B cell (primary cell): ENCODE data around the gene BSDC1. TPM values are rescaled to one million over a fixed set of nuclear protein-coding genes. Genes with fewer than 3 reads are reported as not detected.

Experiments used
- ATAC-seq: fragments of 200-7000 bp; cut with Tn5 transposase; one replicate; pipeline ENCODE4 v1.10.0; 2021; ENCODE audit warnings: low read depth, mild to moderate bottlenecking, moderate number of reproducible peaks, moderate library complexity
- CTCF ChIA-PET: fragments of 350-600 bp; sonication (Branson Sonifier 250); formaldehyde crosslinking; loops from one replicate; lab custom pipeline; 2021; ENCODE audit warnings: antibody characterized with exemption, inconsistent platforms; lab: Charles Lee
- POLR2A ChIA-PET: fragments of 350-600 bp; sonication (Branson Sonifier 250); formaldehyde crosslinking; loops from one replicate; lab custom pipeline; 2021; ENCODE audit warnings: antibody characterized with exemption; lab: Charles Lee
- DNase-seq: peaks from one replicate; pipeline ENCODE4 v3.0.0; 2013
- H2AFZ ChIP-seq: 2 replicates; pipeline ENCODE4 v1.6.1; 2012; ENCODE audit warnings: mild to moderate bottlenecking, low read depth, low read length; ENCODE audit not compliant: insufficient read depth, poor library complexity, severe bottlenecking
- H3K27ac ChIP-seq, 2 donors: 1 replicate in 1 of 2; 2 replicates in 1 of 2; pipeline ENCODE4 v1.5.1; 2012 to 2013; ENCODE audit warnings: low read length in 2 of 2, mild to moderate bottlenecking in 2 of 2, moderate library complexity in 1 of 2
- H3K27me3 ChIP-seq, 4 experiments: fragments of 200-600 bp in 1 of 4; sonication (generic) in 1 of 4; replicated peaks in 1 of 4; 1 replicate in 2 of 4; 2 replicates in 2 of 4; pipeline versions ENCODE4 v1.6.1 to v1.7.0; 2013 to 2016; ENCODE audit warnings: low read length in 3 of 4, mild to moderate bottlenecking in 2 of 4, mixed read lengths in 1 of 4, moderate library complexity in 1 of 4; ENCODE audit not compliant: insufficient read depth in 4 of 4, control insufficient read depth in 3 of 4; ENCODE audit errors: control extremely low read depth in 1 of 4
- H3K36me3 ChIP-seq, 2 experiments: replicated peaks in 1 of 2; 1 replicate in 1 of 2; 2 replicates in 1 of 2; pipeline versions ENCODE4 v1.6.1 to v1.7.1; 2013; ENCODE audit warnings: low read length in 1 of 2; ENCODE audit not compliant: insufficient read depth in 2 of 2, control insufficient read depth in 1 of 2; ENCODE audit errors: control extremely low read depth in 1 of 2, extremely low read depth in 1 of 2
- H3K4me1 ChIP-seq, 2 donors: fragments of 200-600 bp in 1 of 2; sonication (generic) in 1 of 2; 1 replicate in 1 of 2; 2 replicates in 1 of 2; pipeline versions ENCODE4 v1.5.1 to v1.6.1; 2013 to 2017; ENCODE audit warnings: low read length in 2 of 2; ENCODE audit not compliant: control insufficient read depth in 2 of 2, insufficient read depth in 2 of 2
- H3K4me2 ChIP-seq: replicated peaks from 2 replicates; pipeline ENCODE3; 2012; ENCODE audit warnings: mild to moderate bottlenecking, low read depth, low read length; ENCODE audit not compliant: poor library complexity, severe bottlenecking
- H3K4me3 ChIP-seq, 5 experiments: fragments of 200-600 bp in 1 of 5; sonication (generic) in 1 of 5; 1 replicate in 3 of 5; 2 replicates in 2 of 5; pipeline versions ENCODE4 v1.5.1 to v1.7.0; 2011 to 2016; ENCODE audit warnings: low read length in 4 of 5, mild to moderate bottlenecking in 4 of 5, low read depth in 2 of 5, control low read depth in 1 of 5, moderate library complexity in 1 of 5; ENCODE audit not compliant: insufficient read depth in 1 of 5; ENCODE audit errors: control extremely low read depth in 1 of 5, extremely low read depth in 1 of 5
- H3K79me2 ChIP-seq: fragments of 200-600 bp; sonication (generic); one replicate; pipeline ENCODE4 v1.6.0; 2016; ENCODE audit warnings: low read length; ENCODE audit not compliant: control insufficient read depth, insufficient read depth
- H3K9ac ChIP-seq: fragments of 200-600 bp; sonication (generic); 2 replicates; pipeline ENCODE4 v1.6.1; 2017; ENCODE audit warnings: mild to moderate bottlenecking, low read length, moderate library complexity
- H3K9me3 ChIP-seq, 3 donors: one replicate each; pipeline versions ENCODE4 v1.6.1 to v1.7.1; 2013; ENCODE audit warnings: low read length in 2 of 3; ENCODE audit not compliant: control insufficient read depth in 2 of 3, insufficient read depth in 1 of 3; ENCODE audit errors: control extremely low read depth in 1 of 3
- H4K20me1 ChIP-seq: 2 replicates; pipeline ENCODE4 v1.6.0; 2012; ENCODE audit warnings: mild to moderate bottlenecking, low read length; ENCODE audit not compliant: insufficient read depth, control insufficient read depth, poor library complexity, severe bottlenecking
- H3K27ac Mint-ChIP-seq: one replicate; pipeline ENCODE4 v1.8.0; 2021; ENCODE audit warnings: mixed read lengths
- H3K27me3 Mint-ChIP-seq: one replicate; pipeline ENCODE4 v1.8.0; 2021; ENCODE audit warnings: mixed read lengths
- H3K4me1 Mint-ChIP-seq: one replicate; pipeline ENCODE4 v1.8.0; 2021; ENCODE audit warnings: mixed read lengths
- H3K4me3 Mint-ChIP-seq: one replicate; pipeline ENCODE4 v1.8.0; 2021; ENCODE audit warnings: mixed read lengths
- H3K9me3 Mint-ChIP-seq: one replicate; pipeline ENCODE4 v1.8.0; 2022; ENCODE audit warnings: mixed read lengths; ENCODE audit not compliant: insufficient read depth
- EZH2 ChIP-seq: IDR thresholded peaks from 2 replicates; pipeline ENCODE4 v1.6.1; 2012; ENCODE audit warnings: borderline replicate concordance, low read depth, mild to moderate bottlenecking, moderate library complexity, low read length; ENCODE audit not compliant: insufficient read depth, poor library complexity, severe bottlenecking
- WGBS: methylation state at CpG from one replicate; pipeline ENCODE4 v1.1.5; 2013; ENCODE audit warnings: missing lambda C conversion rate; ENCODE audit not compliant: insufficient coverage; 5-methylcytosine and 5-hydroxymethylcytosine counted together
- intact Hi-C: fragments of 100-400 bp; cut with micrococcal nuclease; formaldehyde crosslinking; loops from one replicate; pipeline ENCODE4 v1.10.0; 2022
- polyA plus RNA-seq: library from polyadenylated mRNA; depleted of rRNA; stranded (reverse); fragments of >200 nt; gene quantifications from 2 replicates; pipeline ENCODE4 v1.2.3, GENCODE V29; 2012
- total RNA-seq, 2 donors: library from RNA; stranded (reverse); fragments of 120-200 nt in 1 of 2; gene quantifications; 1 replicate in 1 of 2; 2 replicates in 1 of 2; pipeline versions ENCODE4 v1.2.3 to v1.2.4, GENCODE V29; 2013 to 2022
- TF ChIP-seq, protein P1 (sequence below): fragments of 200-600 bp; IDR thresholded peaks from one replicate; pipeline ENCODE4 v1.8.0; 2022; ENCODE audit warnings: antibody characterized with exemption, mild to moderate bottlenecking

The BSDC1 gene
- total and polyA plus RNA-seq, 2 donors (not counting 1 experiment from before 2014, with no cell fraction given) = 54.5 to 117 TPM

DNA sequence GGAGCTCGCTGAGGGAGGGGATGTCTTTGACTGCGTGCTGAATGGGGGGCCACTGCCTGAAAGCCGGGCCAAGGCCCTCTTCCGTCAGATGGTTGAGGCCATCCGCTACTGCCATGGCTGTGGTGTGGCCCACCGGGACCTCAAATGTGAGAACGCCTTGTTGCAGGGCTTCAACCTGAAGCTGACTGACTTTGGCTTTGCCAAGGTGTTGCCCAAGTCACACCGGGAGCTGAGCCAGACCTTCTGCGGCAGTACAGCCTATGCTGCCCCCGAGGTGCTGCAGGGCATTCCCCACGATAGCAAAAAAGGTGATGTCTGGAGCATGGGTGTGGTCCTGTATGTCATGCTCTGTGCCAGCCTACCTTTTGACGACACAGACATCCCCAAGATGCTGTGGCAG is 30.5 kb downstream of the BSDC1 start:
- H3K27me3 Mint-ChIP-seq = no peaks in the 10 kb centered on the region
- 95% methylated on average over 12 of the region's 12 CpGs for WGBS
- CTCF ChIA-PET = interaction anchor here (0.9 to 1.7 kb wide), 4 partner anchors 9 to 123 kb away, joined by 3 to 4 read pairs (median 4); no protein-coding TSS in a partner anchor

More for the DNA sequence above, 30.5 kb downstream of the BSDC1 start:
- Mint-ChIP-seq H3K9me3 (no peaks in the 10 kb centered on the region), H3K4me3 (no peak overlapping the region), H3K27ac (no peak overlapping the region), H3K4me1 (peaks cover 28% of the 10 kb centered on the region)
- no peak overlapping the region for H3K27ac ChIP-seq
- H3K4me1 ChIP-seq = peaks cover 22 to 35% of the 10 kb centered on the region in 2 donors
- intact Hi-C loops = no loop called here
- H3K9me3 ChIP-seq = no peaks in the 10 kb centered on the region
- H3K27me3 ChIP-seq = no peaks in the 10 kb centered on the region
- no peaks in the 10 kb centered on the region for H4K20me1 ChIP-seq
- no peak overlapping the region for H2AFZ ChIP-seq
- POLR2A ChIA-PET = interaction anchor here (0.6 kb wide), 2 partner anchors 20 to 41 kb away, joined by 4 read pairs; no protein-coding TSS in a partner anchor
- no peak for TF ChIP-seq EZH2
- TF ChIP-seq, protein P1, sequence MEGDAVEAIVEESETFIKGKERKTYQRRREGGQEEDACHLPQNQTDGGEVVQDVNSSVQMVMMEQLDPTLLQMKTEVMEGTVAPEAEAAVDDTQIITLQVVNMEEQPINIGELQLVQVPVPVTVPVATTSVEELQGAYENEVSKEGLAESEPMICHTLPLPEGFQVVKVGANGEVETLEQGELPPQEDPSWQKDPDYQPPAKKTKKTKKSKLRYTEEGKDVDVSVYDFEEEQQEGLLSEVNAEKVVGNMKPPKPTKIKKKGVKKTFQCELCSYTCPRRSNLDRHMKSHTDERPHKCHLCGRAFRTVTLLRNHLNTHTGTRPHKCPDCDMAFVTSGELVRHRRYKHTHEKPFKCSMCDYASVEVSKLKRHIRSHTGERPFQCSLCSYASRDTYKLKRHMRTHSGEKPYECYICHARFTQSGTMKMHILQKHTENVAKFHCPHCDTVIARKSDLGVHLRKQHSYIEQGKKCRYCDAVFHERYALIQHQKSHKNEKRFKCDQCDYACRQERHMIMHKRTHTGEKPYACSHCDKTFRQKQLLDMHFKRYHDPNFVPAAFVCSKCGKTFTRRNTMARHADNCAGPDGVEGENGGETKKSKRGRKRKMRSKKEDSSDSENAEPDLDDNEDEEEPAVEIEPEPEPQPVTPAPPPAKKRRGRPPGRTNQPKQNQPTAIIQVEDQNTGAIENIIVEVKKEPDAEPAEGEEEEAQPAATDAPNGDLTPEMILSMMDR = no peak
- H3K79me2 ChIP-seq = no peaks in the 10 kb centered on the region
- H3K36me3 ChIP-seq = peaks cover 2 to 31% of the 10 kb centered on the region in 2 experiments
- no peak for DNase-seq
- H3K9ac ChIP-seq = no peak overlapping the region
- H3K4me2 ChIP-seq = no peak overlapping the region
- no peak for ATAC-seq
- no peak overlapping the region for H3K4me3 ChIP-seq
